HEK293T (cell line): ENCODE measurements around the gene DPEP3.

Experiments used
- ARNT ChIP-seq: fragments of 450-650 bp; IDR thresholded peaks from 2 replicates; pipeline ENCODE4 v1.6.1; 2017; ENCODE audit warnings: mild to moderate bottlenecking
- CTBP1 ChIP-seq: fragments of 450-650 bp; IDR thresholded peaks from 2 replicates; pipeline ENCODE4 v1.6.1; 2016; ENCODE audit warnings: borderline replicate concordance
- ELF4 ChIP-seq: fragments of 450-650 bp; IDR thresholded peaks from 2 replicates; pipeline ENCODE4 v1.6.1; 2017; ENCODE audit warnings: antibody characterized with exemption
- FOXA1 ChIP-seq: fragments of 450-650 bp; IDR thresholded peaks from 2 replicates; pipeline ENCODE4 v1.6.1; 2016; ENCODE audit warnings: mild to moderate bottlenecking
- FOXK2 ChIP-seq: fragments of 450-650 bp; IDR thresholded peaks from 2 replicates; pipeline ENCODE4 v1.6.1; 2016; ENCODE audit warnings: mild to moderate bottlenecking
- FOXM1 ChIP-seq: fragments of 450-650 bp; IDR thresholded peaks from 2 replicates; pipeline ENCODE4 v1.6.1; 2017; ENCODE audit warnings: mild to moderate bottlenecking, borderline replicate concordance
- HDGF ChIP-seq: fragments of 450-650 bp; IDR thresholded peaks from 2 replicates; pipeline ENCODE4 v1.6.1; 2017; ENCODE audit warnings: antibody characterized with exemption, borderline replicate concordance
- L3MBTL2 ChIP-seq: fragments of 450-650 bp; conservative IDR thresholded peaks from 2 replicates; pipeline ENCODE4 v1.6.1; 2016; ENCODE audit warnings: mild to moderate bottlenecking
- LEF1 ChIP-seq: fragments of 450-650 bp; IDR thresholded peaks from 2 replicates; pipeline ENCODE4 v1.6.1; 2017; ENCODE audit warnings: mild to moderate bottlenecking, borderline replicate concordance
- NFRKB ChIP-seq: fragments of 450-650 bp; IDR thresholded peaks from 2 replicates; pipeline ENCODE4 v1.6.1; 2016; ENCODE audit warnings: mild to moderate bottlenecking, moderate library complexity
- SP1 ChIP-seq: fragments of 450-650 bp; IDR thresholded peaks from 2 replicates; pipeline ENCODE4 v1.6.1; 2017
- SUZ12 ChIP-seq: fragments of 450-650 bp; IDR thresholded peaks from 2 replicates; pipeline ENCODE4 v1.6.1; 2016; ENCODE audit warnings: mild to moderate bottlenecking
- TARDBP ChIP-seq: fragments of 450-650 bp; IDR thresholded peaks from 2 replicates; pipeline ENCODE4 v1.6.1; 2016
- TF ChIP-seq, protein P1 (sequence below): fragments of 450-650 bp; IDR thresholded peaks from 2 replicates; pipeline ENCODE4 v1.6.1; 2016

GRCh38 chr16:68005211-68005610, 24.9 kb upstream of the DPEP3 start:
- TF ChIP-seq L3MBTL2 = no peak
- no peak for TF ChIP-seq CTBP1
- TF ChIP-seq FOXA1 = no peak
- no peak for TF ChIP-seq FOXK2
- TF ChIP-seq TARDBP = no peak
- no peak for TF ChIP-seq ELF4
- TF ChIP-seq NFRKB = no peak
- no peak for TF ChIP-seq SP1
- TF ChIP-seq ARNT = no peak
- TF ChIP-seq SUZ12 = no peak
- TF ChIP-seq HDGF = no peak
- no peak for TF ChIP-seq LEF1
- TF ChIP-seq, protein P1, sequence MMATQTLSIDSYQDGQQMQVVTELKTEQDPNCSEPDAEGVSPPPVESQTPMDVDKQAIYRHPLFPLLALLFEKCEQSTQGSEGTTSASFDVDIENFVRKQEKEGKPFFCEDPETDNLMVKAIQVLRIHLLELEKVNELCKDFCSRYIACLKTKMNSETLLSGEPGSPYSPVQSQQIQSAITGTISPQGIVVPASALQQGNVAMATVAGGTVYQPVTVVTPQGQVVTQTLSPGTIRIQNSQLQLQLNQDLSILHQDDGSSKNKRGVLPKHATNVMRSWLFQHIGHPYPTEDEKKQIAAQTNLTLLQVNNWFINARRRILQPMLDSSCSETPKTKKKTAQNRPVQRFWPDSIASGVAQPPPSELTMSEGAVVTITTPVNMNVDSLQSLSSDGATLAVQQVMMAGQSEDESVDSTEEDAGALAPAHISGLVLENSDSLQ = no peak
- TF ChIP-seq FOXM1 = no peak
